ENCODE data around the gene KANSL1. TPM values are rescaled to one million over a fixed set of nuclear protein-coding genes. Genes with fewer than 3 reads are reported as not detected.
"Not testable (repeated sequence)": the region's sequence is repeated elsewhere in the genome, so short reads cannot be mapped to it uniquely, and the experiment has no call there.

The KANSL1 gene
- total RNA-seq, 2 experiments from 2014 or later = 99.5 to 105 TPM

- Mint-ChIP-seq H3K36me3 (ENCODE audit: low read depth) (no peaks in the 10 kb centered on the region), H3K27ac (no peak overlapping the region), H3K4me1 (peaks cover 41% of the 10 kb centered on the region), H3K9me3 (no peaks in the 10 kb centered on the region), H3K4me3 (no peak overlapping the region), H3K27me3 (no peaks in the 10 kb centered on the region)
- ChIA-PET POLR2A (no interaction called here), CTCF (interaction anchor here (0.9 kb wide), 1 partner anchor 20 kb away, joined by 3 read pairs; no protein-coding TSS in a partner anchor)
- no peak for DNase-seq
Measured at GRCh38 chr17:46023783-46024388, 169.3 kb downstream of the KANSL1 start.

DNA sequence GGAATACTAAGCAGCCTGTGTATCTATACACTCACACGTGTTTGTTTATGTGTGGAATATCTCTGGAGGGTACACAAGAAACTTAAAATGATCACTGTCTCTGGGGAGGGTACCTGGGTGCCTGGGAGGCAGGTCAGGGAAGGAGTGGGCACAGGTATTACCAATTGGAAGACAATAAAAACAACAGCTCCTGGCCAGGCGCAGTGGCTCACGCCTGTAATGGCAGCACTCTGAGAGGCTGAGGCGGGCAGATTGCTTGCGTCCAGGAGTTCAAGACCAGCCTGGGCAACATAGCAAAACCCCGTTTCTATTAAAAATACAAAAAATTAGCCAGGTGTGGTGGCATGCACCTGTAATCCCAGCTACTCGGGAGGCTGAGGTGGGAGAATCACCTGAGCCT lies 169.9 kb downstream of the KANSL1 start:
- H3K27ac Mint-ChIP-seq; H3K36me3 Mint-ChIP-seq (ENCODE audit: low read depth); H3K4me3 Mint-ChIP-seq; H3K9me3 Mint-ChIP-seq; POLR2A ChIA-PET; H3K27me3 Mint-ChIP-seq; DNase-seq: not testable (repeated sequence)
- CTCF ChIA-PET = interaction anchor here (0.9 kb wide), 1 partner anchor 21 kb away, joined by 3 read pairs; no protein-coding TSS in a partner anchor
- peaks cover 43% of the 10 kb centered on the region for H3K4me1 Mint-ChIP-seq

GRCh38 chr17:46020998-46021397 lies 172.2 kb downstream of the KANSL1 start:
- peaks cover 4% of the 10 kb centered on the region for H3K36me3 Mint-ChIP-seq (ENCODE audit: low read depth)
- H3K4me1 Mint-ChIP-seq = peaks cover 36% of the 10 kb centered on the region
- H3K27me3 Mint-ChIP-seq = no peaks in the 10 kb centered on the region
- no peaks in the 10 kb centered on the region for H3K9me3 Mint-ChIP-seq
- no peak overlapping the region for H3K4me3 Mint-ChIP-seq
- CTCF ChIA-PET = interaction anchor here (1.0 to 2.9 kb wide), 3 partner anchors 19 to 166 kb away, joined by 5 to 15 read pairs (median 6); no protein-coding TSS in a partner anchor
- POLR2A ChIA-PET = interaction anchor here (0.6 to 2.0 kb wide), 6 partner anchors 14 to 172 kb away, joined by 3 to 9 read pairs (median 5); partner anchors contain the start of gene KANSL1
- no peak for DNase-seq
- peak overlapping the region; percentile 89 for H3K27ac Mint-ChIP-seq

- H3K9me3 Mint-ChIP-seq = no peaks in the 10 kb centered on the region
- H3K4me3 Mint-ChIP-seq = peak overlapping the region; percentile 1
- peak; percentile 81 for DNase-seq
- POLR2A ChIA-PET = interaction anchor here (0.6 to 2.0 kb wide), 6 partner anchors 15 to 173 kb away, joined by 3 to 9 read pairs (median 4); partner anchors contain the start of gene KANSL1
- H3K27me3 Mint-ChIP-seq = no peaks in the 10 kb centered on the region
- peak overlapping the region; percentile 89 for H3K27ac Mint-ChIP-seq
- CTCF ChIA-PET = interaction anchor here (1.0 to 2.9 kb wide), 5 partner anchors 18 to 193 kb away, joined by 4 to 15 read pairs (median 6); no protein-coding TSS in a partner anchor
- H3K36me3 Mint-ChIP-seq (ENCODE audit: low read depth) = peaks cover 4% of the 10 kb centered on the region
- H3K4me1 Mint-ChIP-seq = peaks cover 33% of the 10 kb centered on the region
Measured at GRCh38 chr17:46020023-46020761, 173.0 kb downstream of the KANSL1 start.

DNA sequence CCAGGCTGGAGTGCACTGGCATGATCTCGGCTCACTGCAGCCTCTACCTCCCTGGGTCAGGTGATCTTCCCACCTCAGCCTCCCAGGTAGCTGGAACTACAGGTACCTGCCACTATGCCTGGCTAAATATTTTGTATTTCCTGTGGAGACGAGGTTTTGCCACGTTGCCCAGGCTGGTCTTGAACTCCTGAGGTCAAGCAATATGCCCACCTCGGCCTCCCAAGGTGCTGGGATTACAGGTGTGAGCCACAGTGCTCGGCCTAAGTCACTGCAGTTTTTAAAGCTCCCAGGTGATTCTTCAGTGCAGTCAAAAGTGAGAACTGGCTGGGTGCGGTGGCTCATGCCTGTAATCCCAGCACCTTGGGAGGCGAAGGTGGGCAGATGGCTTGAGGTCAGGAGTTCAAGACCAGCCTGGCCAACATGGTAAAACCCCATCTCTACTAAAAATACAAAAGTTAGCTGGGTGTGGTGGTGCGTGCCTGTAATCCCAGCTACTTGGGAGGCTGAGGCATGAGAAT lies 173.8 kb downstream of the KANSL1 start:
- H3K27ac Mint-ChIP-seq = peak overlapping the region; percentile 89
- H3K4me1 Mint-ChIP-seq = peaks cover 33% of the 10 kb centered on the region
- H3K27me3 Mint-ChIP-seq; DNase-seq; H3K36me3 Mint-ChIP-seq (ENCODE audit: low read depth); H3K4me3 Mint-ChIP-seq; H3K9me3 Mint-ChIP-seq: not testable (repeated sequence)
- ChIA-PET POLR2A (interaction anchor here (0.8 to 2.0 kb wide), 4 partner anchors 15 to 174 kb away, joined by 3 to 9 read pairs (median 5); partner anchors contain the start of gene KANSL1), CTCF (interaction anchor here (1.3 to 2.9 kb wide), 4 partner anchors 17 to 194 kb away, joined by 4 to 15 read pairs (median 6); no protein-coding TSS in a partner anchor)

- ChIA-PET CTCF (no interaction called here), POLR2A (no interaction called here)
- no peaks in the 10 kb centered on the region for H3K27me3 Mint-ChIP-seq
- DNase-seq = no peak
- peaks cover 5% of the 10 kb centered on the region for H3K4me1 Mint-ChIP-seq
- H3K4me3 Mint-ChIP-seq = no peak overlapping the region
- no peaks in the 10 kb centered on the region for H3K9me3 Mint-ChIP-seq
- peaks cover 3% of the 10 kb centered on the region for H3K36me3 Mint-ChIP-seq (ENCODE audit: low read depth)
- H3K27ac Mint-ChIP-seq = no peak overlapping the region
Measured at GRCh38 chr17:46013502-46014165, 179.6 kb downstream of the KANSL1 start.

DNA sequence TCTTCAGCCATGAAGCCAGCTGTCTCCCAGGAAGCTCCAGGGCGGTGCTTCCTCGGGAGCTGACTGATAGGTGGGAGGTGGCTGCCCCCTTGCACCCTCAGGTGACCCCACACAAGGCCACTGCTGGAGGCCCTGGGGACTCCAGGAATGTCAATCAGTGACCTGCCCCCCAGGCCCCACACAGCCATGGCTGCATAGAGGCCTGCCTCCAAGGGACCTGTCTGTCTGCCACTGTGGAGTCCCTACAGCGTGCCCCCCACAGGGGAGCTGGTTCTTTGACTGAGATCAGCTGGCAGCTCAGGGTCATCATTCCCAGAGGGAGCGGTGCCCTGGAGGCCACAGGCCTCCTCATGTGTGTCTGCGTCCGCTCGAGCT lies 180.1 kb downstream of the KANSL1 start:
- DNase-seq = no peak
- no peak overlapping the region for H3K27ac Mint-ChIP-seq
- H3K27me3 Mint-ChIP-seq = no peaks in the 10 kb centered on the region
- ChIA-PET POLR2A (no interaction called here), CTCF (no interaction called here)
- H3K4me1 Mint-ChIP-seq = peaks cover under 1% of the 10 kb centered on the region
- H3K36me3 Mint-ChIP-seq (ENCODE audit: low read depth) = no peaks in the 10 kb centered on the region
- no peaks in the 10 kb centered on the region for H3K9me3 Mint-ChIP-seq
- H3K4me3 Mint-ChIP-seq = no peak overlapping the region

DNA sequence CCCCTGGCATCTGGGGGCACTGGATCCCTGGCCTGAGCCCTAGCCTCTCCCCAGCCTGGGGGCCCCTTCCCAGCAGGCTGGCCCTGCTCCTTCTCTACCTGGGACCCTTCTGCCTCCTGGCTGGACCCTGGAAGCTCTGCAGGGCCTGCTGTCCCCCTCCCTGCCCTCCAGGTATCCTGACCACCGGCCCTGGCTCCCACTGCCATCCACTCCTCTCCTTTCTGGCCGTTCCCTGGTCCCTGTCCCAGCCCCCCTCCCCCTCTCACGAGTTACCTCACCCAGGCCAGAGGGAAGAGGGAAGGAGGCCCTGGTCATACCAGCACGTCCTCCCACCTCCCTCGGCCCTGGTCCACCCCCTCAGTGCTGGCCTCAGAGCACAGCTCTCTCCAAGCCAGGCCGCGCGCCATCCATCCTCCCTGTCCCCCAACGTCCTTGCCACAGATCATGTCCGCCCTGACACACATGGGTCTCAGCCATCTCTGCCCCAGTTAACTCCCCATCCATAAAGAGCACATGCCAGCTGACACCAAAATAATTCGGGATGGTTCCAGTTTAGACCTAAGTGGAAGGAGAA lies 180.6 kb downstream of the KANSL1 start:
- DNase-seq = no peak
- H3K4me1 Mint-ChIP-seq = no peaks in the 10 kb centered on the region
- ChIA-PET CTCF (no interaction called here), POLR2A (no interaction called here)
- H3K27me3 Mint-ChIP-seq = no peaks in the 10 kb centered on the region
- no peak overlapping the region for H3K27ac Mint-ChIP-seq
- no peak overlapping the region for H3K4me3 Mint-ChIP-seq
- no peaks in the 10 kb centered on the region for H3K36me3 Mint-ChIP-seq (ENCODE audit: low read depth)
- no peaks in the 10 kb centered on the region for H3K9me3 Mint-ChIP-seq

DNA sequence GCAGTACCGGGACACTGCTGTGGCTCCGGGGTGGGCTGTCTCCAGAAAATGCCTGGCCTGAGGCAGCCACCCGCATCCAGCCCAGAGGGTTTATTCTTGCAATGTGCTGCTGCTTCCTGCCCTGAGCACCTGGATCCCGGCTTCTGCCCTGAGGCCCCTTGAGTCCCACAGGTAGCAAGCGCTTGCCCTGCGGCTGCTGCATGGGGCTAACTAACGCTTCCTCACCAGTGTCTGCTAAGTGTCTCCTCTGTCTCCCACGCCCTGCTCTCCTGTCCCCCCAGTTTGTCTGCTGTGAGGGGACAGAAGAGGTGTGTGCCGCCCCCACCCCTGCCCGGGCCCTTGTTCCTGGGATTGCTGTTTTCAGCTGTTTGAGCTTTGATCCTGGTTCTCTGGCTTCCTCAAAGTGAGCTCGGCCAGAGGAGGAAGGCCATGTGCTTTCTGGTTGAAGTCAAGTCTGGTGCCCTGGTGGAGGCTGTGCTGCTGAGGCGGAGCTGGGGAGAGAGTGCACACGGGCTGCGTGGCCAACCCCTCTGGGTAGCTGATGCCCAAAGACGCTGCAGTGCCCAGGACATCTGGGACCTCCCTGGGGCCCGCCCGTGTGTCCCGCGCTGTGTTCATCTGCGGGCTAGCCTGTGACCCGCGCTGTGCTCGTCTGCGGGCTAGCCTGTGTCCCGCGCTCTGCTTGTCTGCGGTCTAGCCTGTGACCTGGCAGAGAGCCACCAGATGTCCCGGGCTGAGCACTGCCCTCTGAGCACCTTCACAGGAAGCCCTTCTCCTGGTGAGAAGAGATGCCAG lies 181.3 kb downstream of the KANSL1 start:
- Mint-ChIP-seq H3K36me3 (ENCODE audit: low read depth) (no peaks in the 10 kb centered on the region), H3K4me1 (no peaks in the 10 kb centered on the region), H3K27ac (no peak overlapping the region), H3K4me3 (no peak overlapping the region), H3K9me3 (no peaks in the 10 kb centered on the region), H3K27me3 (no peaks in the 10 kb centered on the region)
- POLR2A ChIA-PET = no interaction called here
- DNase-seq = no peak
- CTCF ChIA-PET = no interaction called here

- Mint-ChIP-seq H3K36me3 (ENCODE audit: low read depth) (no peaks in the 10 kb centered on the region), H3K4me3 (no peak overlapping the region), H3K27ac (no peak overlapping the region), H3K4me1 (no peaks in the 10 kb centered on the region), H3K27me3 (peaks cover 5% of the 10 kb centered on the region), H3K9me3 (no peaks in the 10 kb centered on the region)
- no peak for DNase-seq
- ChIA-PET CTCF (no interaction called here), POLR2A (no interaction called here)
Measured at GRCh38 chr17:46010597-46011186, 182.5 kb downstream of the KANSL1 start.

GRCh38 chr17:46009681-46010596 lies 183.3 kb downstream of the KANSL1 start:
- H3K27me3 Mint-ChIP-seq = peaks cover 5% of the 10 kb centered on the region

More at GRCh38 chr17:46009681-46010596, 183.3 kb downstream of the KANSL1 start:
- H3K36me3 Mint-ChIP-seq (ENCODE audit: low read depth) = no peaks in the 10 kb centered on the region
- H3K4me1 Mint-ChIP-seq = no peaks in the 10 kb centered on the region
- ChIA-PET CTCF (no interaction called here), POLR2A (no interaction called here)
- H3K27ac Mint-ChIP-seq = no peak overlapping the region
- DNase-seq = no peak
- H3K4me3 Mint-ChIP-seq = no peak overlapping the region
- no peaks in the 10 kb centered on the region for H3K9me3 Mint-ChIP-seq
